IPS-11a (cell line): ENCODE results near the gene ITPRIP.

ENCODE experiments used
- H3K4me3 ChIP-seq: one replicate; pipeline ENCODE4 v1.5.1; 2013; ENCODE audit warnings: low read depth, low read length, control low read depth

ITPRIP gene

GRCh38 chr10:104309980-104310978 is 28.0 kb downstream of the ITPRIP start:
- H3K4me3 ChIP-seq = no peak overlapping the region

GRCh38 chr10:104308439-104308903 is 29.8 kb downstream of the ITPRIP start:
- no peak overlapping the region for H3K4me3 ChIP-seq

GRCh38 chr10:104307576-104308438 is 30.5 kb downstream of the ITPRIP start:
- no peak overlapping the region for H3K4me3 ChIP-seq

DNA sequence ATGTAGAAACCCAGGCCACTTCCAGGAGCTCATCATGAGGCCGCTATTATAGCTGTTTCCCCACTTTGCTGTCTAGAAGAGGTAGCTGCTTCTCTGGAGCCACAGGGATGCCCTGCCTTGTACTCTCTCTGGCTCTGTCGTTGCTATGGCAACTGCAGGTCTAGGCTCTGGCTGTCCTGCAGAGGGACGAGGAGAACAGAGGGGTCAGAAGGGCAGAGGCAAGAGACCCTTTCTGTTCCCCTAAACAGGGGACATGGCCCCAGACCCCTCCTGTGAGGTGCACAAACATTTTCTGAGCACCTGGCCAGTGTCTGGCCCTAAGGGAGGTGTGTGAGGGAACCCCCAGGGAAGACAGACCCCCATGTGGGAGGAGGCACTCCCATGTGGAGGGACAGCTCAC is 31.4 kb downstream of the ITPRIP start:
- H3K4me3 ChIP-seq = no peak overlapping the region

DNA sequence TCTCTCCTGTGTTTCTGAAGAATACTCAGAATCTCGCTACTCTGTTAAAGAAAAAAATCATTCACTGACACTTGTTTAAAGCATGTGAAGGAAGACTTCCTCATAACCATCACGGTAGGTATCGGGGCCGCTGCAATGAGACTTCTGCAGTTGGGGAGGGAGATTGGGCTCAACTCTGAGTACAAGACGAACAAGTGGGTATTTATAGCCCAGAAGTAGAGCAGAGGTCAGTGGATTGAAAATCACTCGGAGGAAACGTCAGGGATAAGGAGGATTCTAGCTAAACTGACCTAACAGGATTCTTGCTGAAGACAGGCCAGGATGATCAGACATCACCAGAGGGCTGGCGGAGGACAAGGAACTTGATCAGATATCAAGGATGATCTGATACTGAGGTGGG is 33.3 kb downstream of the ITPRIP start:
- H3K4me3 ChIP-seq = no peak overlapping the region

GRCh38 chr10:104304356-104304745 is 33.9 kb downstream of the ITPRIP start:
- no peak overlapping the region for H3K4me3 ChIP-seq

- H3K4me3 ChIP-seq = no peak overlapping the region
These were observed 34.5 kb downstream of the ITPRIP start for GRCh38 chr10:104303594-104304355.

DNA sequence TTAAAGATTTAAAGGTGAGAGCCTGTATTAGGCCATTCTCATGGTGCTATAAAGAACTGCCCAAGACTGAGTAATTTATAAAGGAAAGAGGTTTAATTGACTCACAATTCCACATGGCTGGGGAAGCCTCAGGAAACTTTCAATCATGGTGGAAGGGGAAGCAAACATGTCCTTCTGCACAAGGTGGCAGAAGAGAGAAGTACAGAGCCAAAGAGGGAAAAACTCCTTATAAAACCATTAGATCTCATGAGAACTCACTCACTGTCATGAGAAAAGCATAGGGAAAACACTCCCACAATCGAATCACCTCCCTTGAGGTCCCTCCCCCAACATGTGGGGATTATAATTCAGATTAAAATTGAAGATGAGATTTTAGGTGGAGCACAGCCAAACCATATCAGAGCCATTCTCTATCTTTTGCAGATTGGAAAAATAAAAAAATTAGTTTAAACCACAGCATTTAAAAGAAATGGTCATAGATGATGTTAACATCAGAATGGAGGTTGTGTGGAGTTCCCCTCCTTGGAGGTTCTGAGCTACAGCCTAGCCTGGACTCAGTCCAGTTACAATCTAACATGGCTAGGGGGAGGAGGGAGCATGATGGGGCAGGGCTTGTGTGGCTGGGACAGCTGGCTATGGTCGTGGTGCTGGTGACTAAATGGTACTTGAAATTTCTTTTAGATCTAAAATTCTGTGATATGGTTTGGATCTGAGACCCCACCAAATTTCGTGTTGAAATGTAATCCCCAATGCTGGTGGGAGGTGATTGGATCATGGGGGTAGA is 36.2 kb downstream of the ITPRIP start:
- no peak overlapping the region for H3K4me3 ChIP-seq

DNA sequence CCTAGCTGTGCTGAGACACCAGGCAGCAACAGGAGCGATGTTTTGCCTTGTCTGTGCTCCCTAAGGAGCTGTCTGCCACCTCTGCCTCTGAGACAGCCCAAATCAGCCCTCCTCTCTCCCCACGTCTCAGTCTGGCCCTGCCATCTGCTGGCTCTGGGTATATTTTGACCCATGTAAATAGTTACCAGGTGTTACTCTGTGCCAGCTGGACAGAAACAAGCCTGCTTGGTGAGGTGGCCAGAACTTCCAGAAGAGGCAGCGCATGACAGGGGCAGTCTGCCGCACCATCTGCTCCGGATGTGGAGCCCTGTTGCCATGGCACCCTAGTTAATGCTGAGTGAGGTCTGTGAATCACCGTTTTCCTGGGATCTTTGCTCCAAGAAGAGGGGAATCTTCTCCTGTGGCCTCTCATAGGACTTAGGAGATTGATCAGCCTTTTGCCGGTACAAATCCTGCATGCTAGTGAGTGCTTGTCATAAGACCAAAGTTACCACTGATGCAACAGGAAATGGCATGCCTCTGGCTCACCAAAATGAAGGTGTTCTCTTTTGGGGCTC is 37.5 kb downstream of the ITPRIP start:
- no peak overlapping the region for H3K4me3 ChIP-seq

GRCh38 chr10:104300002-104300735 is 38.1 kb downstream of the ITPRIP start:
- no peak overlapping the region for H3K4me3 ChIP-seq

GRCh38 chr10:104299031-104299904 is 39.0 kb downstream of the ITPRIP start:
- no peak overlapping the region for H3K4me3 ChIP-seq

GRCh38 chr10:104297697-104298660 is 40.3 kb downstream of the ITPRIP start:
- no peak overlapping the region for H3K4me3 ChIP-seq

- no peak overlapping the region for H3K4me3 ChIP-seq
These were observed 41.4 kb downstream of the ITPRIP start for GRCh38 chr10:104296687-104297436.

DNA sequence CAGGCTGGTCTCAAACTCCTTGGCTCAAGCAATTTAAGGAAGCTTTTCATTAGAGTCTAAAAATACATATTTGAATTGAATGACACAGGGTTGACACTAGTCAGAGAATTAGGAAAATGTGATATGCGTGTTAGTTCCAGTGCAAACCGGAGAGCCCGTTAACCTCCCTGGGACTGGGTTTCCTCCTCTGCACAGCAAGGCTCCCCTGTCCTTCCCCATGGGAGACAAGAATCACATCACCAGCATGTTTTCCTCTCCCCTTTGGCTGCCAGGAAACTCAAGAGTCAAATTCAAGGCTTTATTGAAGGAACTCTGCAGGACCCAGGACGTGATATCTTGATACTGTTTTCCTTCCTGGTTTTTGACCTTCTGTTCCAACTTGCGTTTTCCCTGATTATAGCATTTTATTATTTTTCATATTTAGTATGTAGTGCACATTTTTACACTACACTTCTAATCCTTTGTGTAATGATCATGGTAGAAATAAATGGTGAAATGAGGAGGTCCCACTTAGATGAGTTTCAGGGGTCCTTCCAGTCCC is 44.4 kb downstream of the ITPRIP start:
- no peak overlapping the region for H3K4me3 ChIP-seq

DNA sequence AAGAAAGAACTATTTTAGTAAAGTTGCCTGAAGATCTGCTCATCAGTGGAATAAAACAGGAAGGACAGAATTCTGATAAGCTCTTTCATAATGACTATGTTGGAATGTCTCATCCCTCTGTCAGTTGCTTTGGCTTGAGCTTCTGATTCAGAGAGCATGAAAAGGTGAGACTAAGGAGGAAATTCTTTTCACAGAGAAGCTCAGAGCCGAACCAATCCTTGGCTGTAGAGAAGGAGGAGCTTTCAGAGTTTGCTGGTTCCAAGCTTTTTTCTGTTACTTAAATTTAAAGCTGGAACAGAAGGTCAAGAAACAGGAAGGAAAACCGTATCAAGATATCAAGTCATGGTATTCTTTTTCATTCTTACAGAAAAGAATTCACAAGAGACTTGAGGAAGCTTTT is 45.3 kb downstream of the ITPRIP start:
- H3K4me3 ChIP-seq = no peak overlapping the region

- no peak overlapping the region for H3K4me3 ChIP-seq
These were observed 46.8 kb downstream of the ITPRIP start for GRCh38 chr10:104291439-104291951.
